HG03575 (cell line): ENCODE measurements around the gene SERPINA10.

Source experiments
- ATAC-seq: cut with Tn5 transposase; IDR thresholded peaks from one replicate; pipeline ENCODE4 v1.9.1; 2021; ENCODE audit not compliant: unreplicated experiment, insufficient number of reproducible peaks, low FRiP score; ENCODE audit errors: extremely low read depth

The SERPINA10 gene, protein sequence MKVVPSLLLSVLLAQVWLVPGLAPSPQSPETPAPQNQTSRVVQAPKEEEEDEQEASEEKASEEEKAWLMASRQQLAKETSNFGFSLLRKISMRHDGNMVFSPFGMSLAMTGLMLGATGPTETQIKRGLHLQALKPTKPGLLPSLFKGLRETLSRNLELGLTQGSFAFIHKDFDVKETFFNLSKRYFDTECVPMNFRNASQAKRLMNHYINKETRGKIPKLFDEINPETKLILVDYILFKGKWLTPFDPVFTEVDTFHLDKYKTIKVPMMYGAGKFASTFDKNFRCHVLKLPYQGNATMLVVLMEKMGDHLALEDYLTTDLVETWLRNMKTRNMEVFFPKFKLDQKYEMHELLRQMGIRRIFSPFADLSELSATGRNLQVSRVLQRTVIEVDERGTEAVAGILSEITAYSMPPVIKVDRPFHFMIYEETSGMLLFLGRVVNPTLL

DNA sequence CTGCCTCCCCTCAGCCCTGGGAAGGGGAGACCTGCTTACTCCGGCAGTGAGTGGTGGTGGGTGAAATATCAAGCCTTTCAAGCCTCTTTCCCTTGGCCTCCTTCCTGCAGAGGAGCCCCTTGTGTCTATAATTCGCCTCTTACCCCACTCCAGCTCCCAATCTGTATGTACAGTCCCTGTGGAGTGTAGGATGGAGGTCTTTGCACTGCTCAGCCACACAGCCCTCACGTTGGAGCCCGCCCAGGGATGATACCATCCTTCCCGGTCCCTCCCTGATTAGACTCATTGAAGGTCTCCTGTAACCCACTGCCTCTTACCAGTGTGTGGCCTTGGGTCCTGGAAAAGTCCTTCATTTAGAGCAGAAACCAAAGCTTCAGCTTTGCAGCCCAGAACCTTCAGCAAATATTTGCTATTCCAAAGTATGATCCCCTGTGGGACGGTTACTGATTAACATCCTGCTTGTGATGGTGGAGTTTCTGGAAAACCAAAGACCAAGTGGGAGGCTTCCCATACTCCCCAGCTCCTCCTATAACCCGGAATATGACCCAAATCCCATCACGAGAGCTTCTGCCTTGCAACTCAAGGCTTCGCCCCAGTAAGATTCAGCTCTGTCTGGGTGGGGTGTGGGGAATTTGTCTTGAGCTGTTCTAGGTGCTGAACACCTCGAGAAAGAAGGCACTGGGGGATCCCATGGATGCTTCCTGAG is at the start of gene SERPINA10:
SERPINA10 (minus strand) TSS at position 397 of the 706 bp plus-strand sequence. CDS start 2,675 bp downstream, outside the sequence.
- no peak for ATAC-seq

DNA sequence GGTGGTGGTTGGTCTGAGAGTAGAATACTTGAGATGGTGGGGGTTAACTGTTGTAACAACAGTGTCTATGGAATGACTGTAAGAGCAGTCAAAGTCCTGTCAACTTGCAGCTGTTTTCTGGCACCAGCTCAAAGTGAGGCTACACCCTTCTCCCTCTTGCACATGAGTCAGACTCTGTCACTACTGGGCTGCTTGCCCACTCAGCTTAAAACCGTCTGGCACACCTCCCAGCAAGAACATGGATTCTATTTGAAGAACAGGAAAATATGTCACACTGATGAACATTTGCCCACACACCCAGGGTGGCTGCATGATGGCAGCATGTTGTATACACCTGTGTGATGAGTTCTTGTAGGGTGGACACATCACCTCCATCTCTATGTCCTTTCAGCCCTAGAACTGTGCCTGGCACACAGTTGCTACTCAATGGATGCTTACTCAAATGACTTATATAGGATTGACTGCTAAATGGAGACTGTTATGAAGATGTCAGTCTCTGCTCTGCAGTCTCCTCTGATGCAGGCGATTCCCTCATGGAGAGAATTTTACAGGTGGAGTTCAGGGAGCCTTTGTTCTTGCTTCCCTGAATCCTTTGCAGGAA is 49.4 kb upstream of the SERPINA10 start:
- ATAC-seq: no peak

DNA sequence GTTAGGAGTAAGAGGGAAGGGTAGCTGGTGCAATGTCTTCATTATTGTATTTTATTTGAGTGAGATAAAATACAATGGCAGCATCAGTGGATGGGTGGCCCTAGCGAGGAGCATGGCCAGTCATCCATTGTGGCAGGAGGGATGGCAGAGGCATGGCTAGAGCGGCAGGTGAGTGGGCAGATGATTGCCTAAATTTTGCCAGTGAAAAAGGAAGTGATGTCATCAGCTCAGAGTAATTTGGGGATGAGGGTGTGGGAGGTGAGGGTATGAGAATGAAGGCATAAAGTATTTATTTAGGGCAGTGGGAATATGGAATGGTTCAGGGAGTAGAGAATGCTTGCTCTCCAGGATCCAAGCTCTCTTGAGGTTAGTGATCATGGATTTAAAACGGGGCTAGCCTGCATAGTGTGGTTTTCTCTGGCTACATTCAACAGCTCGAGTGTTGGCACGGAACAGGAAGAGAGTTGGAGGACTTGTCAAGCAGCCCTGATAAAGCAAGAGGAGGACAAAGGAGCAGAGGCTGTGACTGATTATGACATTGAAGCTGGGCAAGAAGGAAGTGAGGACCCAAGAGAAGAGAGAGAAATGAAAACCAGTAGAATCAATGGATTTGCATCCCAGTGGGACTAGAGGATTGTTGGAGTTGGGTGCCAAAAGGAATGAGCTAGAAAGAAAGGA is 48.7 kb upstream of the SERPINA10 start:
- ATAC-seq: no peak

DNA sequence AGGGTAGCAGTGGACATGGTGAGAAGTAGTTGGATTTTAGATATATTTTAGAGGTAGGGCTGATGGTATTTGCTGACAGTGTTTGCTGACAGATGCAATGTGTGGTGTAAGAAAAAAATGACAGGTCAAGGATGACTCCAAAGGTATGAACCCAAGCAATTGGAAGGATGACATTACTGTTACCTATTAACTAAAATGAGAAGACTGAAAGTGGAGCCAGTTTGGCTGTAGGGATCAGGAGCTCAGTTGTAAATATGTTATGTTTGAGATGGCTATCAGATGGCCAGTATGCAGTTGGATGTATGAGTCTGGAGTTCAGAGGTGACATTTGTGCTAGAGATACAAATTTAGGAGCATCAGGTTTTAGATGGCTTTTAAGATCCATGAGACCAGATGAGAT is 47.5 kb upstream of the SERPINA10 start:
- ATAC-seq: no peak

DNA sequence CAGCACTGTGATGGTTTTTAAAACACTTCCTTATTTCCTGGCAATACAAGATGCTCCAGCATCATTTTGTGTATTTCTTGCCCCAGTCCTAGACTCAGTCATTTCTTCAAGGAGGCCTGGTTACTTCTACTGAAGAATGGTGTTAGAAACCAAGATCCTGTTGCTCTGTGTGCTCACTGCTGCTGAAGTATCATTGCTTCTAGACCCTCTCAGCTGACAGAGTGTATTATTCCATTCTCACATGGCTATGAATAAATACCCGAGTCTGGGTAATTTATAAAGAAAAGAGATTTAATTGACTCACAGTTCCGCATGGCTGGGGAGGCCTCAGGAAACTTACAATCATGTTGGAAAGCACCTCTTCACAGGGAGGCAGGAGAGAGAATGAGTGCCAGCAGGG is 45.0 kb upstream of the SERPINA10 start:
- no peak for ATAC-seq

DNA sequence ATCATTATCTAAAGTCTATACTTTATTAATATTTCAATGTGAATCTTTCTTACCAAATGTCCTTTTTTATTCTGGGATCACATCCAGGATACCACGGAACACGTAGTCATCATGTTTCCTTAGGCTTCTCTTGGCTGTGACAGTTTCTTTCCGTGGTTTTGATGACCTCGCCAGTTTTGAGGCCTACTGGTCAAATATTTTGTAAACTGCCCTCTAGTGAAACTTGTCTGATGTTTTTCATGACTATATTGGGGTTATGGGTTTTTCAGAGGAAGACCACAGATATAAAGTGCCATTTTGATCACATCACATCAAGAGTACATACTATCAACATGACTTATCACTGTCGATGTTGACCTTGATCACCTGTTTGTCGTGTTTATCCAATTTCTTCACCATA is 44.2 kb upstream of the SERPINA10 start:
- no peak for ATAC-seq

DNA sequence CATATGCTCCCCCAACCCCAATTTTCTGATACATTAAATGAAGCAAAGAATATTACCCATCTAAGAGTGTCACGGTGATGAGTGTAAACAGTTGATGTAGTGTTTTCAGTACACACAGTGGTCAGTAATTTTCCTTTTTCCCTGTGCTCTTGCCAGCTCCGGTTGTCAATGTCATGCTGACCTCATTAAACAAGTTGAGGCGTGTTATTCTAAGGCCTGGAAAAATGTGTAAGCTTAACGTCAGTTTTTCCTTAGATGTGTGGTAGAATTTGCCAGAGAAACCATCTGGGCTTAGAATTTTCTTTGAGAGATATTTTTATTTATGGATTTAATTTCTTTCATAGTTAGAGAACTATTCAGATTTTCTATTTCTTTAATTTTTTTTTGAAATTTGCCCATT is 41.8 kb upstream of the SERPINA10 start:
- no peak for ATAC-seq

DNA sequence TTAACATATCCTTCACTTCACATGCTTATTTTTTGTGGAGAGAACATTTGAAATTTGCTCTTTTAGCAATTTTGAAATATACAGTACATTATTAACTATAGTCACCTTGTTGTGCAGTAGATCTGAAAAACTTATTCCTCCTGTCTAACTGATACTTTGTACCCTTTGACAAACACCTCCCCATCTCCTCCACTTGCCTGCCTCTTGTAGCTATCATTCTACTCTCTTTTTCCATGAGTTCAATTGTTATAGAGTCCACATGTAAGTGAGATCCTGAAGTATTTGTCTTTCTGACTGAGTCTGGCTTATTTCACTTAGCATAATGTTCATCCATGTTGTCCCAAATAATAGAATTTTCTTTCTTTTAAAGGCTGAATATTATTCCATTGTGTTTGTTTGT is 39.5 kb upstream of the SERPINA10 start:
- ATAC-seq: no peak

DNA sequence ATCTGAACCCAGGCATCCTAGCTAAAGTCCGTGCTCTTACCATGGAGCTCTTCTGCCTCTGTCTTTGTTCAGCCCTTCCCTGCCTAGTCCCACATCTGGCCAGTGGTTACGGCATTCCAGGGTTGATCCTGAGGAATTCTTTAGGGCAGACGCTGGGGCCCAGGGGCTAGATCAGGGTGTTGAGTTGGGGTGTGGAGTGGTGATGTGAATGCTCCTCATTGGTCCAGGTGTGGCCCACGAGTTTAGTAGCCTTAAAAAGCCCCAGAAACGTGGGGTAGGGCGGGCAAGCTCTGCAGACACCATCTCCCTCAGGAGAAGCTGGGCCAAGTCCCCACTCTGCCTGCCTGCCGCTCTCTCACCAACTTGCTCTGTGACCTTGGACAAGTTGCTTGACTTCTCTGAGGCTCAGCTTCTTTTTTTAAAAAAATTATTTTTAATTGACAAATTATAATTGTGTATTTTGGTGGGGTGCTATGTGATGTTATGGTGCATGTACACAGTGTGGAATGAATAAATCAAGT is 39.1 kb upstream of the SERPINA10 start:
- ATAC-seq: no peak

DNA sequence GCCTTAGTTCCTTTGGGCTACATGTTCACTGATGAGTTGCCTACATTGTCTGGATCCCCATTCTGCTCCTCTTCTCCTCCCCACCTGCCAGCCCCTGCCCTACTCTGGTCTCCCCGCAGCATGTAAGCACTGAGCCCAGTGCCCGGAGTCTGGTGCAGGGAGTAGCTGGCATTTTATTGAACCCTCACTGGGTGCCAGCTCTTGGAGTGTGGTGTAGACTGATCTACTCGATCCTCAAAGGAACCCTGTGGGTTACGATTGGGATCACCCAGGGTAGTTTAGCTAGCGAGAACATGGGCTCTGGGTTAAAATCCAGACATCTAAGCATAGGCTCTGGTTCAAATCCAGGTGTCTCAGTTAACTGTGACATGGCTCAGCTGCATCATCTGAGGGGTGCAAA is 38.4 kb upstream of the SERPINA10 start:
- ATAC-seq: no peak

DNA sequence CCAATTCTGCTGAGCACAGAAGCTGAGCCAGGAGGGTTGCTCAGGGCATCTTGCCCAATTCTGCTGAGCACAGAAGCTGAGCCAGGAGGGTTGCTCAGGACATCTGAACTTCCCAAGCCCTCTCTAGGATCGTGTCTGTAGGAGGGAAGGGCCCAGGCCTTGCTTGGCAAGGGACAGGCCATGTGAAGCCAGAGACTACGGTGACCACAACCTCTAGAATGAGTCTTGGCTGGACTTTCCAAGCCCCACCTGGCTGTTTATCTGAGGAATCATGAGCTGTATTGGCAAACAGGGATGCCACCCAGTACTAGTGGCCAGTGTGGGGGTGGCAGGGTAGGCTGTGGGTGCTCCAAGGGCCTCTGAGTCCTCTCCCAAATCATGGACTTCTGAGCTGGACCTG is 37.8 kb upstream of the SERPINA10 start:
- ATAC-seq: no peak

DNA sequence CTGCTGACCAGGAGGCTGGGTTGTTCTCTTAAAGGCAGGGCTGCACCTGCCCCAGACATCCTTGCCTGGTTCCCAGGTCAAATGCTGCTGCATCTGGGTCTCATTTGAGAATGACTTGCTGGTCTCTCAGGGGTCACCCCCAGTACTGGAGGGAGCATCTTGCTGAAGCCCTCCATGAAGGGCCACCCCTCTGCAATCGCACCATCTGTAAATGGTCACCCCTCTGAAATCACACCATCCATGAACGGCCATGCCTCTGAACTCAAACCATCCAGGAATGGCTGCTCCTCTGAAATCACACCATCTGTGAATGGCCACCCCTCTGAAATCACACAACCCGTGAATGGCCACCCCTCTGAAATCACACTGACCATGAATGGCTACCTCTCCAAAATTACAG is 37.4 kb upstream of the SERPINA10 start:
- no peak for ATAC-seq

DNA sequence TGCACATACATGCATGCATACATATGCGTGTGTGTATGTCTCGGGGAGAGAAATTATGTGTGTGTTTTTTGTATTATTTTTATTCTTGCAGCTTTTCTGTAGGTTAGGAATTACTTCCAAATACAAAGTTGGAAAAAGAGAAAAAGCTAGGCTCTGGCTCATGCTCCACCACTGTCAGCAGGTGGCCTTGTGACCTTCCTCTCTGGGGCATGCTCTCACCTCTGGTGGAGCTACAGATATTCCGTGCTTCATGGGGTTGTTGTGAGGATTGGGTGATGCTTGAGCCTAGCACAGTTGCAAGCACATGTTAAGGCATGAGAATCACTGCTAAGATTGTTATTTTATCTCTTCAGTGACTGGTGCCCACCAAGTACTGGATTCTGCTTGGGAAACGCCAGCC is 36.8 kb upstream of the SERPINA10 start:
- ATAC-seq: no peak

DNA sequence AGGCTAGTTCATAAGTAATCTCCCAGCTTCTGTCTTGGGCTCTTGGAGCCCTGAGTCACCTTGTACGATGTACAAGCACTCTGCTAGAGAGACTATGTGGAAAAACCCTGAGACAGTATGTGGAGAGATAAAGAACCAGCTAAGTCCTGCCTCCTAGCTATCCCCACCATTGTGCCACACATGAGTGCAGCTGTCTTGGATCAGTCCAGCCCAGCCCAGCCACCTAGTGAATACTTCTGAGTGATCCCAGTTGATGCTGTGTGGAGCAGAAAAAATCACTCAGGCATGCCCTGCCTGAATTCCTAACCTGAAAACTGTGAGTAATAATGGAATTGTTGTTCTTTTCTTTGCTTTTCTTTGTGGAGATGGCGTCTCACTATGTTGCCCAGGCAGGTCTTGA is 35.1 kb upstream of the SERPINA10 start:
- ATAC-seq: no peak

DNA sequence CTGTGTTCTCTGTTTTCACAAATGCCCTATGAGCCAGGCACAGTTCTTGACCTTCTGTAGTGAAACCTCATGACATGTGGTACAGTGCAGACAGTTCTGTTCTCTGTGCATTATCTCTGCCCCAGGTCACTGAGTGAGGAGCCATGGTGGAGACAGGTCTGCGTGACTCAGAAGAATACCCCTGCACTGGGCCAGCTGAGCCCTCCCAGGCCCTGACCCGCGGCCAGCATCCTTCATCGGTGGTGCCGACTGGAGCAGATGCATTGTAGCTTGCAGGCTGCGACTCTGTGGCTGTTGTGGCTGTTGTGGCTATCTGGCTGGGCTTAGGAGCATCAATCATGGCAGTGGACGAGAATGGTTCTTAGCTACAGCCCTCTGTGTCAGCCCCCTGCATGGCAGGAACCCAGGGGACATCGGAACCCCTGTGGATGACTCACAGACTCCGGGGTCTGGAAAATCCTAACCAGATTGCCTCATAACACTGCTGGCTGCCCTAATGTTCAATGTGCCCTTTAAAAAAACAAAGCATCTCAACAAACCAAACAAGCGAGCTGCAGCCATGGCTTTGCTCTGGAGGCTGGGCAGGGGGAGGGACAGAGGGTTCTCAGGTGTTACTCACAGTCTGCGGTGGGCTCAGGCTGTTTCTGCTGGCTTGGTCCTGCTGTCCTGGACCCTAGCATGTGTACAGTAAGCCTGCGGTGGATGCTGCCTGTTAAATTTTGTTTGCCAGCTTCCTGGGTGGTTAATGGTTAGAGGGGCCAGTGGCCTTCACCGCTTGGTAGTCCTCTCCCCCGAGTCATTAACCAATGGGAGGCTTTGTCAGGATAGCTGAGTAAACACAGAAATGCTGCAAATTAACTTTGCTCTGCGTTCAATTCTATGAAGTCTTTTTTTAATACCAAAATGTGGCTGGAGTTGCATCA is 29.8 kb upstream of the SERPINA10 start, which contains the start of gene SERPINA6:
SERPINA6 (minus strand) TSS at position 689 of the 923 bp plus-strand sequence. CDS start 8,688 bp downstream, outside the sequence.
- no peak for ATAC-seq

DNA sequence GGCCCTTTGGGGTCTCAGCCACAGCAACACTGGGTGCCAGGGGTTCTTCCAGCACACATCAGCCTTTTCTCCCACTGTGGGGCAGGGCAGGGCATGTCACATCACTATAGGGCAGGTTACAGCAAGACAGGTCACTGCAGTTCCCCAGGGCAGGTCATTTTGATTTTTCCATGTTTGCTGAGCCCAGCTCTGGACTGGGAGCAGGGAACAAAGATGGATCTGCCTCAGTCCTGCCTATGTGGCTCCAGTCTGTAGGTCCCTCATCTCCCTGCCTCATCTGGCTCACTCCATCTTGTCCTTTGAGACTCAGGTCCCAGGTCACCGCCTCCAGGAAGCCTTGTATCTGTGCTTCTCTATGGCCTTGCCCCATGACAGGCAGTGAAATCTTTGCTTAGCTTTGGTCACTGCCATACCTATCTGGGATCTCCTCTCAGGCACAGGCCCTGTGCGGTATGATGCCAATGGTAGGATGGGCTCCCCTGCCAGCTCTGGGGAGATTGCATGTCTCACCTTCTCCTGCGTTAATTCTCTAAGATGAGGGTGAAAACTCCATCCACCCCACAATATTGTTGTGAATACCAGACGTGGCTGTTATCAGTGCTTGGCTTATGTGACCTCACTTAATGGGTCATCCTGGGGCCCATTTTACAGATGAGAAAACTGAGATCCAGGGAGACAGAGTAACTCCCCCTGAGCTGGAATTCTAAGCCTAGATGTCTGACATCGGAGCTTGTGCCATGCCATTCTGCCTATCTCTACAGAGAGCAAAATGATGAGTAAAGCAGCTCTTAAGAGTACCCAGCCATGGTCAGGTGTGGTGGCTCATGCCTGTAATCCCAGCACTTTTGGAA is 28.6 kb upstream of the SERPINA10 start:
- no peak for ATAC-seq

DNA sequence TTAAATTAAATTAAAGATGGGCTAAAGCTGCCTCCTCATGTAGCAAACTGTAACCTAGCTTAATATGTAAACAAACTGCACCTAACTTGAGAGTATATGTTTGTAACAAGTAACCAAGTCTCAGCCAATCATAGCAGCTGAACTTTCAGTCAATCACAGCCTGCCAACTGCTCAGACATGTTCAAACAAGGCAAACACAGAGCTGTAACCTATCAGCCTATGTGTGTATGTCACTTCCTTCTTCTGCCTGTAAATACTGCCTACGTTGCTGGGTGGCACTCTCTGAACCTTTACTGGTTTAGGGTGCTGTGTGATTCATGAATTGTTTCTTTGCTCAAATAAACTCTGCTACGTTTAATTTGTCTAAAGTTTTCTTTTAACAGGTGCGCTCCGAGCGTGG is 27.2 kb upstream of the SERPINA10 start:
- no peak for ATAC-seq
